HUES6 (cell line): ENCODE data around the gene FASTKD3.
A peak's percentile ranks its signal among the peaks of the same experiment; 100 is the strongest.

Experiments used
- H3K27ac ChIP-seq: 2 replicates; pipeline ENCODE4 v1.7.0; 2013; ENCODE audit warnings: low read depth, mild to moderate bottlenecking, low read length, inconsistent platforms
- H3K27me3 ChIP-seq: 2 replicates; pipeline ENCODE4 v1.6.1; 2013; ENCODE audit warnings: low read length; ENCODE audit not compliant: control insufficient read depth, insufficient read depth
- H3K36me3 ChIP-seq: 2 replicates; pipeline ENCODE4 v1.6.1; 2013; ENCODE audit warnings: low read length; ENCODE audit not compliant: control insufficient read depth, insufficient read depth
- H3K4me1 ChIP-seq: 2 replicates; pipeline ENCODE4 v1.6.1; 2013; ENCODE audit warnings: low read length; ENCODE audit not compliant: control insufficient read depth, insufficient read depth
- H3K4me3 ChIP-seq: 2 replicates; pipeline ENCODE4 v1.5.1; 2013; ENCODE audit warnings: low read depth, low read length
- H3K9ac ChIP-seq: one replicate; pipeline ENCODE4 v1.6.1; 2013; ENCODE audit warnings: mild to moderate bottlenecking, low read length
- H3K9me3 ChIP-seq: 2 replicates; pipeline ENCODE4 v1.6.1; 2013; ENCODE audit warnings: low read depth, low read length; ENCODE audit not compliant: control insufficient read depth, insufficient read depth

The FASTKD3 gene

DNA sequence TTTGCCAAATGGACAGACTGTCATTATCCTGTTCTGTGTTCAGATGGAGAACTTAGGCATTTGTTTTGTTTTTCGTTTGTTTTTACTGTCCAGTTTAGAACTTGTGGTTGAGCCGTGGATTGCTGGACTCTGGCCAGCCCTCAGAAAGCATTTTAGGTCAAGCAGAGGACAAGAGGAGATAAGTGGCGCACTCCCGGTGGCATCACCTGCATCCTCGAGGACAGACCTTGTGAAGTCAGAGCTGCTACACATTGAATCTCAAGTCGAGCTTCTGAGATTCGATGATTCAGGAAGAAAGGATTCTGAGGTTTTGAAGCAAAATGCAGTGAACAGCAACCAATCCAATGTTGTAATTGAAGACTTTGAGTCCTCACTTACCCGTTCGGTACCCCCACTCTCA is 9.0 kb upstream of the FASTKD3 start:
- no peaks in the 10 kb centered on the region for H3K27me3 ChIP-seq
- no peak overlapping the region for H3K4me3 ChIP-seq
- no peaks in the 10 kb centered on the region for H3K4me1 ChIP-seq
- no peaks in the 10 kb centered on the region for H3K9me3 ChIP-seq
- H3K9ac ChIP-seq: no peak overlapping the region
- no peak overlapping the region for H3K27ac ChIP-seq
- H3K36me3 ChIP-seq: peaks cover 94% of the 10 kb centered on the region

DNA sequence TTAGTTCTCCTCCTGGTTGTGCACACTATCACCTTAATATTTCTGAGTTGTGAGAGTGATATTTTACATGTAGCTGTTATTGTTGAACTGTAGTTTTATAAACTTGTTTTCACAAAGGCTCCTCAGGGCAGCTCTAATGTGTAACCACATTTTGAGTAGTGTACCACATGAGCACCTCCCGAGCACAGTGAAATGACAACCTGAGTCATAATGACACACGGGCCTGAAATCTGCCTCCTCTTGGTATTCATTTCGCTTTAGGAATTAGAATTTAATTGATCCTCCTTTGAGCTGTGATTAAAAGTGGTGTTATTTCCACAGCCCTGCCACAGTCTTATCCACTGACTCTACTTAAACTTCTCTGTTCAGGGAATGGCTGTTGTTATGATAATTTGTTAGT is 8.0 kb upstream of the FASTKD3 start:
- H3K9ac ChIP-seq: no peak overlapping the region
- no peaks in the 10 kb centered on the region for H3K27me3 ChIP-seq
- no peak overlapping the region for H3K4me3 ChIP-seq
- no peak overlapping the region for H3K27ac ChIP-seq
- no peaks in the 10 kb centered on the region for H3K4me1 ChIP-seq
- H3K36me3 ChIP-seq: peaks cover 92% of the 10 kb centered on the region
- no peaks in the 10 kb centered on the region for H3K9me3 ChIP-seq

DNA sequence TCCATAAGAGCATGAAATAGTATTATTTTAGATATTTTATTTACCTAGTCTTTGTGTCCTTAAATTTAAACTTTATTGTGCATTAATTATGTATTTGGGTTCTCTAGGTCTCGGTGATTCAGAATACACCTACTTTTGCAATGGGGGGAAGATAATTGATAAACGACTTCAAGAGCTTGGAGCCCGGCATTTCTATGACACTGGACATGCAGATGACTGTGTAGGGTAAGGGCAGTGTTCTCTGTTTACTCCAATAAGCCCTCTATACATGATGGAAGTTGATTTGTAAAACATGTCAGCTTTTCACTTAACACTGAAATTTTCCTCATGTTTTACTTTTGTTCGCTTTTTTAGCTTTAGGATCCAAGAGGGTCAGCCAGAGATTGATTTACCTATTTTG is 6.3 kb upstream of the FASTKD3 start:
- Histone ChIP-seq H3K4me1 (peaks cover 2% of the 10 kb centered on the region; the same call in 1 of the 2 replicates), H3K27ac (no peak overlapping the region), H3K27me3 (no peaks in the 10 kb centered on the region), H3K36me3 (peaks cover 87% of the 10 kb centered on the region), H3K9me3 (no peaks in the 10 kb centered on the region), H3K9ac (no peak overlapping the region), H3K4me3 (no peak overlapping the region)

DNA sequence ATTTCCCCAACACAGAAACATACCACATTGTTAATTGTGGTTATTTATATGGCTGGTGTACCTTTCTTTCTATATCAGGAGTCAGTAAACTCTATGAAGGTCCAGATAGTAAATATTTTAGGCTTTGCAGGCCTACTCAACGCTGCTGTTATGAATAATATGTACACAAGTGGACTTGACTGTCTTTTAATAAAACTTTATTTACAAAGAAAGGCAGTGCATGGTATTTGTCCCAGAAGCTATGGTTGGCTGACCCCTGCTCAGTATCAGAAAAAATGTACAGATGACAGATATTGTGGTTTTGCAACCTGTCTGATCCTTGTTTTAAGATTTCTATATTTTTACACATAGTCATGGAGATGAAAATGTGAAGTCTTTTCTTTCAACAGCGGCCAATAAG is 5.8 kb upstream of the FASTKD3 start:
- no peaks in the 10 kb centered on the region for H3K9me3 ChIP-seq
- peaks cover 82% of the 10 kb centered on the region for H3K36me3 ChIP-seq
- peaks cover 7% of the 10 kb centered on the region for H3K4me1 ChIP-seq
- no peaks in the 10 kb centered on the region for H3K27me3 ChIP-seq
- no peak overlapping the region for H3K27ac ChIP-seq
- H3K4me3 ChIP-seq: no peak overlapping the region
- H3K9ac ChIP-seq: no peak overlapping the region

DNA sequence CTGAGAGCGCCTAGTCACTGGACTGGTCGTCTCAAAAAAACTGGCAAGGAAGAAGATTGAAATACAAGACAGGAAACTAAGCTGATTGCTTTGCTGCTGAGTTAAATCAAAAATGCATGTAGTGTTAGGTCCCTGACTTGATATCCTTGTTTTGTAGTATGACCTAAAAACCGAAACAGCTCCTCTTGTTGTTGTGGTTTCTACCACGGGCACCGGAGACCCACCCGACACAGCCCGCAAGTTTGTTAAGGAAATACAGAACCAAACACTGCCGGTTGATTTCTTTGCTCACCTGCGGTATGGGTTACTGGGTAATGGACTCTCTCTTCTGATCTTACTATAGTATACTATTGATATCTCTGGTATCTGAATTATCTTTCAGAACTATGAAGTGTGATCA is 4.4 kb upstream of the FASTKD3 start:
- H3K36me3 ChIP-seq: peaks cover 72% of the 10 kb centered on the region
- no peak overlapping the region for H3K4me3 ChIP-seq
- no peak overlapping the region for H3K9ac ChIP-seq
- H3K4me1 ChIP-seq: peaks cover 8% of the 10 kb centered on the region
- H3K27me3 ChIP-seq: no peaks in the 10 kb centered on the region
- no peaks in the 10 kb centered on the region for H3K9me3 ChIP-seq
- H3K27ac ChIP-seq: no peak overlapping the region

DNA sequence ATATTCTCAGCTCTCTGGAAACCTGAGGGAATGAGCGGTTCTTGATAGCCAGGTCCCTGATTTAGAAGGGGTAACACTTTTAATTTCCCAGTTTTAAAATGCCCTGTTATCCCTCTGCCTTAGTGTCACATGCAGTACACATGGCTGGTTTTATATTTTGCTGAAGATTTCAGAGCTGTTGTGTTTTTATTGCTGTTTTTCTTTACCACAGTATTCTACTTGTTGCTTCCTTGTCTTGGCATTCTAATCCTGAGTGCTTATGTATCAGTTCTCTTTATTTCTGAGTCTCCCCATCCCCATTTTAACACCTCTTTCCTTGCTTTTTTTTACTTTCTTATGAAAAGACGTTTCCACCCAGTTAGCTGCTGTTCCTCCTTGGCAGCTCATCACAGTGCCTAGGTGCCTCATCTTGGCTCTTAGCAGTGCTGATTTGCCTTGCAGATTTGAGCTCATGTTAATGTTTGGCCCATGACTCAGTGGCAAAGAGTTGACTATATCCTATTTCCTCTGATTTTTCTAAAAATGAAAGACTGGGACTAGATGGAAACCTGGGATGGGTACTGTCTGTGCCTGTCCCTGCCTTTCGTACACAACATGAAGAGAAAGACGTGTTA is 3.8 kb upstream of the FASTKD3 start:
- Histone ChIP-seq H3K27me3 (no peaks in the 10 kb centered on the region), H3K4me1 (peaks cover 8% of the 10 kb centered on the region), H3K36me3 (peaks cover 66% of the 10 kb centered on the region), H3K4me3 (no peak overlapping the region), H3K9me3 (no peaks in the 10 kb centered on the region), H3K27ac (no peak overlapping the region), H3K9ac (no peak overlapping the region)

DNA sequence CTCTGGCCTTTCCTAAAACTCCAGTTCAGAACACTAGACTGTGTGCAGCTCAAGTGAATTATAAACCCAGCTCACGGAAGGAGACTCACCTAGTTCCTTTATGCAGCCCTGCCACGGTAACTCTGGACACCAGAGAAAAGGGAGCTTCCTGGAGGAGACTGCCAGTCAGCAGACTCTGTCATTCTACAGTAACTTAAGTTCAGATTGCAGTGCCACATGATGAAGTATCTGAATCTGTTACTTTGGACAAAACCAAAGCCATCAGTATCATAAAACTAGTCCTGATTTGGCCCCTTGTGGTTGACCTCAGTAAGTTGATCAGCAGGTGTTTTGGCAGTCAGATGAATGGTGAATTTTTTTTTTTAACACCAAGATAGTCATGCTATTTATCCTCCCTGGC is 2.8 kb upstream of the FASTKD3 start:
- H3K4me1 ChIP-seq: peaks cover 8% of the 10 kb centered on the region
- no peaks in the 10 kb centered on the region for H3K9me3 ChIP-seq
- no peak overlapping the region for H3K4me3 ChIP-seq
- no peak overlapping the region for H3K9ac ChIP-seq
- H3K27me3 ChIP-seq: no peaks in the 10 kb centered on the region
- H3K36me3 ChIP-seq: peaks cover 60% of the 10 kb centered on the region
- no peak overlapping the region for H3K27ac ChIP-seq

DNA sequence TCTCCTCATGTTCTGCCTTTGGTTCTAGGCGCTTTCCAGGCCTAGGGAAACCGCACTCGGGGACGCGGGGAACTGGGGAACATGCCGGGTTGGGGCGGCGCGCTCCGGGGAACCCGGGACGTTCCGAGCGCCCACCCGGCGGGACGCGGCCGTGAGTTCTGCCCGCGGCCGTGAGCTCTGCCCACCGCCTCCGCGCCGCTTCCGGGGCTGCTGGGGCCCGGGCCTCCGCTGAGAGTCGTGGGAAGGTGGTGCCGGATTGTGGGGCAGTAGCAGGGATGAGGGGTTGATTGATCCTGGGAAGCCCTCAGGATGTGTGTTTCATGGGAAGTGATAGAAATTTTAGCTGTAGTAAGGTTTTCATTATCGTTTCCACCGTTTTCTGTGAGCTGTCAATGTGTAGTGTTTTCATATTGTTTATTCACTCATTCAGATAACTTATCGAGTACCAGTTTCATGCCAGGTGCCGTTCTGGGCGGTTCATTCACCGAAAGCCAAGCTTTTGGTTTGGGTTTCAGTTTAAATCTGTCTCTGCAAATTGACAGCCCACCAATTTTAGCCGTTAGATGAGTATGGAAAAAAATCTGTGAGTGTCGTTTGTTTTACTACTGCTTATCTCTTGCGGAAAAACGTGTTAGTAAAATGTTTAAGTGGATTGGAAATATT is 774 bp upstream of the FASTKD3 start:
- Histone ChIP-seq H3K4me1 (peaks cover 8% of the 10 kb centered on the region), H3K9me3 (no peaks in the 10 kb centered on the region), H3K27ac (peak overlapping the region; percentile 71; the same call in 1 of the 2 replicates), H3K36me3 (peaks cover 44% of the 10 kb centered on the region), H3K27me3 (no peaks in the 10 kb centered on the region), H3K9ac (peak overlapping the region; percentile 84), H3K4me3 (peak overlapping the region; percentile 88)

DNA sequence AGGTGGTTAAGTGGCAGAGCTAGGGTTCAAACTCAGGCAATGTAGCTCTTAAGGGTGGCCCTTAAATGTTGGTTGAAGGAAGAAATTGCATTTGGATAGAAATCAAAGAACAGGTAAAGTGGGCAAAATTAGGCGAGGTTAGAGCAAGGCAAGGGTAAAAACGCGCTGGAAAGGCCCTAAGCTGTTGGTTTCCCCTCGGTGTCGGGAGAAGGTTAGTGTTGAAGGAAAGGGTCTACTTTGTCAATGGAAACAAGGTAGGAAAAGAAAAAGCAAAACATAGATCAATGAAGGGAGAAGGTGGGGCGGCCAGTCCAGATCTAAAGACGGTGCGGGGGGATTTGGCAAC is 431 bp downstream of the FASTKD3 start:
- Histone ChIP-seq H3K36me3 (peaks cover 40% of the 10 kb centered on the region), H3K9ac (peak overlapping the region; percentile 81), H3K4me1 (peaks cover 8% of the 10 kb centered on the region), H3K27ac (no peak overlapping the region), H3K9me3 (no peaks in the 10 kb centered on the region), H3K27me3 (no peaks in the 10 kb centered on the region), H3K4me3 (peak overlapping the region; percentile 88)

DNA sequence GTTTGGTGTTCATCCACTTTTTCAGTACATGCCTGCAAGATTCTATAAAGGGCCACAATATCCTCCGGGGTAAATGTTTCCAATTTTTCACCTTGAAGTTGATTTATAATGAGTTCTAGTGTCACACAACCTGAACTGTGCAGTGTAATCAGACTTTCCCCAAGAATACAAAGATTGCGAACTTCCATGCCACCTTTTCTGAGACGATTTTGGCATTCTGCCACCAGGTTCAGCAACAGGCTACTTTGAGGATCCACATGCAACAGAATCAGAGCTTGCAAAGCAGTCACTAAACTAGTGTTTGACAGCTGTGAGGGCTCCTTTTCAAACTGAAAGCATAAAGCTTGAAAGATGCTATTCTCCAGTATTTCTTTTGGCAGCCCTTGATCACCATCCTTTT is 1.6 kb downstream of the FASTKD3 start:
- no peak overlapping the region for H3K27ac ChIP-seq
- peaks cover 39% of the 10 kb centered on the region for H3K36me3 ChIP-seq
- H3K4me3 ChIP-seq: no peak overlapping the region
- peaks cover 8% of the 10 kb centered on the region for H3K4me1 ChIP-seq
- H3K27me3 ChIP-seq: no peaks in the 10 kb centered on the region
- H3K9me3 ChIP-seq: no peaks in the 10 kb centered on the region
- no peak overlapping the region for H3K9ac ChIP-seq

DNA sequence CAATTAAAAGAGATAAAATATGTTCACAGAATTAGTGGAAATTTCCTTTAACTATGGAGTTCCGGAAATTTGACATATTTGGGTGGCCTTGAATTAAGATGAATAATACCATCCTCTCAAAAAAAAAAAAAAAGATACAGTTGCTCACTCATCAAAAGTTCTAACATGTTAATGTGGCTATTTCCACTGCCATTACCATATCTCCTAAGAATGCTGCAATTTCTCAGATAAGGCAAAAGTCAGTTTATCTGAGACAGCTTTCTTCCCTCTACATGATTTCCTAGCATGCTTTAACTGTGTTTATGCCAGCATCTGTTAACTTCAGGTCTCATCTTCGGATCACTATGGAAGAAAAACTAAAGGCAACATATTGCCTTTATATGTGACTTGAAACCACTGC is 2.6 kb downstream of the FASTKD3 start:
- H3K27me3 ChIP-seq: no peaks in the 10 kb centered on the region
- H3K9me3 ChIP-seq: no peaks in the 10 kb centered on the region
- no peak overlapping the region for H3K9ac ChIP-seq
- H3K4me3 ChIP-seq: no peak overlapping the region
- H3K4me1 ChIP-seq: peaks cover 8% of the 10 kb centered on the region
- H3K36me3 ChIP-seq: peaks cover 38% of the 10 kb centered on the region
- no peak overlapping the region for H3K27ac ChIP-seq
